Measurements from ENCODE around the gene EXOC7. TPM values are rescaled to one million over a fixed set of nuclear protein-coding genes. Genes with fewer than 3 reads are reported as not detected.

The EXOC7 gene
- total RNA-seq, 1 experiment from 2014 or later: 160 TPM

GRCh38 chr17:76038050-76038449 lies 65.5 kb downstream of the EXOC7 start:
- no peaks in the 10 kb centered on the region for H3K9me3 Mint-ChIP-seq
- H2AFZ ChIP-seq (ENCODE audit: low read length): no peak overlapping the region
- H3K4me1 ChIP-seq (ENCODE audit: insufficient read depth, low read length): no peaks in the 10 kb centered on the region; the same call in 1 of the 2 replicates
- H3K79me2 ChIP-seq (ENCODE audit: insufficient read depth, low read length): no peaks in the 10 kb centered on the region
- H3K9ac ChIP-seq (ENCODE audit: extremely low read depth, insufficient read length, low read length): no peak overlapping the region
- no peaks in the 10 kb centered on the region for H3K9me3 ChIP-seq (ENCODE audit: control insufficient read depth, low read depth, low read length)
- no peak overlapping the region; a peak in 1 of 5 replicates for H3K4me3 Mint-ChIP-seq
- DNase-seq: no peak
- no peak overlapping the region for H2AK5ac ChIP-seq (ENCODE audit: insufficient read length, low read length)
- H3K56ac ChIP-seq (ENCODE audit: insufficient read length, low read depth, low read length): no peak overlapping the region
- H3K27ac Mint-ChIP-seq: peak overlapping the region in 1 of 3 experiments; percentile 46; a peak in 3 of 7 replicates
- H2BK15ac ChIP-seq (ENCODE audit: low read depth, low read length): no peak overlapping the region
- H2BK12ac ChIP-seq (ENCODE audit: insufficient read length, low read depth, low read length): no peak overlapping the region
- no peak overlapping the region for H4K91ac ChIP-seq (ENCODE audit: insufficient read length, low read depth, low read length)
- H3K27me3 ChIP-seq (ENCODE audit: insufficient read depth, low read length): no peaks in the 10 kb centered on the region
- no peaks in the 10 kb centered on the region for H3K23me2 ChIP-seq (ENCODE audit: insufficient read length, low read depth, low read length, poor library complexity, severe bottlenecking)
- no peak overlapping the region for H3K14ac ChIP-seq (ENCODE audit: insufficient read depth, low read length)
- no peak overlapping the region for H3K23ac ChIP-seq (ENCODE audit: insufficient read length, low read depth, low read length)
- no peak overlapping the region for H3K27ac ChIP-seq (ENCODE audit: insufficient read length, low read depth, low read length)
- H3T11ph ChIP-seq (ENCODE audit: low read length): no peak overlapping the region
- no CpG with 5 or more reads among the region's 3 CpGs for WGBS (ENCODE audit: extremely low coverage, insufficient read length, low lambda C conversion rate)
- H4K5ac ChIP-seq (ENCODE audit: insufficient read length, low read depth, low read length): no peak overlapping the region
- no peak overlapping the region for H3K4me2 ChIP-seq (ENCODE audit: insufficient read depth, insufficient read length, low read length)
- H3K18ac ChIP-seq (ENCODE audit: insufficient read length, low read depth, low read length): no peak overlapping the region
- no peak overlapping the region for H2BK120ac ChIP-seq (ENCODE audit: low read depth, low read length, poor library complexity, severe bottlenecking)
- H3K79me1 ChIP-seq (ENCODE audit: insufficient read depth, low read depth, low read length, poor library complexity, severe bottlenecking): no peaks in the 10 kb centered on the region
- H2BK20ac ChIP-seq (ENCODE audit: low read depth, low read length, poor library complexity, severe bottlenecking): no peak overlapping the region
- H4K20me1 ChIP-seq (ENCODE audit: control insufficient read depth, insufficient read depth, insufficient read length): no peaks in the 10 kb centered on the region
- H2BK5ac ChIP-seq (ENCODE audit: insufficient read length, low read length): no peak overlapping the region
- H3K36me3 Mint-ChIP-seq (ENCODE audit: insufficient read depth in 1 of 3, low read depth in 3 of 3): peaks cover 24 to 50% (median 40%) of the 10 kb centered on the region in 3 experiments; a peak in 6 of 7 replicates
- H3K4ac ChIP-seq (ENCODE audit: low read depth, low read length): no peak overlapping the region
- no peak overlapping the region for H4K8ac ChIP-seq (replicated peaks; ENCODE audit: insufficient read length, low read depth, low read length)
- H3K4me1 Mint-ChIP-seq: peaks cover 39 to 59% of the 10 kb centered on the region in 2 experiments
- TF ChIP-seq CTCF (conservative IDR thresholded peaks at IDR 0.05): no peak
- H3K27me3 Mint-ChIP-seq (ENCODE audit: low read depth): no peaks in the 10 kb centered on the region
